Gastrocnemius medialis (tissue), 4 donors: ENCODE data around the gene PGP. TPM values are rescaled to one million over a fixed set of nuclear protein-coding genes. Genes with fewer than 3 reads are reported as not detected.

Experiments
- ATAC-seq, 2 donors: fragments of 150-250 bp; one replicate each; pipeline ENCODE4 v1.9.1; 2016
- DNase-seq, 2 donors: peaks; one replicate each; pipeline ENCODE4 v3.0.0-alpha.2; 2019
- H3K27ac ChIP-seq, 4 donors: fragments of 200-600 bp; sonication (generic); 1 replicate in 1 of 4; 2 replicates in 3 of 4; pipeline ENCODE4 v1.5.1; 2016 to 2018; ENCODE audit warnings: mild to moderate bottlenecking in 2 of 4, moderate library complexity in 1 of 4
- H3K27me3 ChIP-seq, 3 donors: fragments of 200-600 bp; sonication (generic) in 2 of 3; 1 replicate in 1 of 3; 2 replicates in 2 of 3; pipeline versions ENCODE4 v1.5.1 to v1.6.0; 2016 to 2019; ENCODE audit warnings: mild to moderate bottlenecking in 1 of 3, moderate library complexity in 1 of 3
- H3K36me3 ChIP-seq, 2 donors: fragments of 200-600 bp; sonication (generic) in 1 of 2; one replicate each; pipeline ENCODE4 v1.5.1; 2017 to 2018
- H3K4me1 ChIP-seq, 2 donors: fragments of 200-600 bp; sonication (generic) in 1 of 2; one replicate each; pipeline ENCODE4 v1.5.1; 2016 to 2017; ENCODE audit warnings: mild to moderate bottlenecking in 2 of 2
- H3K4me3 ChIP-seq, 4 donors: fragments of 200-600 bp; sonication (generic) in 3 of 4; 1 replicate in 1 of 4; 2 replicates in 3 of 4; pipeline ENCODE4 v1.5.1; 2016 to 2019; ENCODE audit warnings: mild to moderate bottlenecking in 2 of 4
- H3K9me3 ChIP-seq, 3 donors: fragments of 200-600 bp; sonication (generic) in 2 of 3; 1 replicate in 1 of 3; 2 replicates in 2 of 3; pipeline ENCODE4 v1.5.1; 2016 to 2019
- CTCF ChIP-seq, 5 experiments: fragments of 450-650 bp in 3 of 5; fragments of 200-600 bp in 2 of 5; sonication (generic) in 2 of 5; IDR thresholded peaks in 4 of 5; conservative IDR thresholded peaks in 1 of 5; 1 replicate in 4 of 5; 2 replicates in 1 of 5; pipeline ENCODE4 v1.5.1; 2016 to 2019; ENCODE audit warnings: antibody characterized with exemption in 5 of 5, mild to moderate bottlenecking in 3 of 5, moderate library complexity in 3 of 5
- POLR2A ChIP-seq, 2 donors: fragments of 450-650 bp; IDR thresholded peaks; one replicate each; pipeline ENCODE4 v1.6.1; 2017; ENCODE audit warnings: antibody characterized with exemption in 2 of 2, mild to moderate bottlenecking in 2 of 2, moderate library complexity in 2 of 2
- in situ Hi-C, 4 donors: fragments of 200-750 bp; cut with MboI; loops; one replicate each; pipeline versions ENCODE4 v1.15.0 to v1.8.0; 2017; ENCODE audit warnings: low sequenced_read_pairs in 4 of 4
- intact Hi-C: fragments of 100-400 bp; cut with DNase I; formaldehyde crosslinking; loops from one replicate; pipeline ENCODE4 v1.15.1; 2023; ENCODE audit warnings: low total_unique reads
- total RNA-seq, 4 donors: library from RNA; depleted of rRNA; stranded (reverse); fragments of >200 nt; gene quantifications; one replicate each; pipeline versions ENCODE4 v1.1.0 to v1.2.3, GENCODE V29; 2016

Gene PGP
- total RNA-seq, 4 donors from 2014 or later = 19.6 to 43.1 (median 25.6) TPM

- H3K27me3 ChIP-seq = peaks cover 27 to 36% (median 33%) of the 10 kb centered on the region in 3 donors
- H3K4me3 ChIP-seq = no peak overlapping the region
- H3K36me3 ChIP-seq = no peaks in the 10 kb centered on the region
- intact Hi-C loops (loop anchor here (5.0 kb wide), 1 partner anchor 305 kb away; no protein-coding TSS in a partner anchor), in situ Hi-C loops (no loop called here)
- H3K9me3 ChIP-seq = no peaks in the 10 kb centered on the region
- TF ChIP-seq CTCF (IDR thresholded peaks at IDR 0.05 in 4 of 5, conservative IDR thresholded peaks at IDR 0.05 in 1 of 5) (no peak), POLR2A (IDR thresholded peaks at IDR 0.05) (no peak)
- ATAC-seq (no peak), DNase-seq (no peak)
- peaks cover 7 to 10% of the 10 kb centered on the region in 2 donors for H3K4me1 ChIP-seq
- no peak overlapping the region for H3K27ac ChIP-seq
Observed at GRCh38 chr16:2196981-2197511, 17.6 kb downstream of the PGP start.

- TF ChIP-seq CTCF (IDR thresholded peaks at IDR 0.05 in 4 of 5, conservative IDR thresholded peaks at IDR 0.05 in 1 of 5) = no peak
- no peak for TF ChIP-seq POLR2A (IDR thresholded peaks at IDR 0.05)
- Histone ChIP-seq H3K36me3 (no peaks in the 10 kb centered on the region), H3K4me1 (peaks cover 7 to 10% of the 10 kb centered on the region in 2 donors), H3K4me3 (peak within 1 kb of the TSS in 3 of 4 donors; percentile 34 to 38 (median 35)), H3K27ac (no peak within 1 kb of the TSS), H3K9me3 (no peaks in the 10 kb centered on the region), H3K27me3 (peaks cover 27 to 36% (median 33%) of the 10 kb centered on the region in 3 donors)
- intact Hi-C loops (loop anchor here (5.0 kb wide), 1 partner anchor 306 kb away; no protein-coding TSS in a partner anchor), in situ Hi-C loops (no loop called here)
- DNase-seq (no peak), ATAC-seq (peak in 1 of 2 donors; percentile 21)
Observed at GRCh38 chr16:2196162-2196980, 18.3 kb downstream of the PGP start, which contains the start of gene CASKIN1. CASKIN1 (minus strand) TSS chr16:2196605; CDS start chr16:2196432, 173 bp downstream.

GRCh38 chr16:2195322-2196161 is 19.1 kb downstream of the PGP start:
- ATAC-seq (peak in 1 of 2 donors; percentile 19), DNase-seq (no peak)
- Histone ChIP-seq H3K9me3 (no peaks in the 10 kb centered on the region), H3K36me3 (no peaks in the 10 kb centered on the region), H3K27me3 (peaks cover 27 to 36% (median 33%) of the 10 kb centered on the region in 3 donors), H3K4me3 (peak overlapping the region in 3 of 4 donors; percentile 34 to 38 (median 35)), H3K27ac (no peak overlapping the region), H3K4me1 (peaks cover 7 to 10% of the 10 kb centered on the region in 2 donors)
- TF ChIP-seq POLR2A (IDR thresholded peaks at IDR 0.05) = no peak
- TF ChIP-seq CTCF (IDR thresholded peaks at IDR 0.05 in 4 of 5, conservative IDR thresholded peaks at IDR 0.05 in 1 of 5) = no peak
- intact Hi-C loops = loop anchor here (1.0 to 5.0 kb wide), 2 partner anchors 56 to 307 kb away; partner anchors contain the start of gene ECI1
- in situ Hi-C loops = no loop called here

GRCh38 chr16:2194852-2195321 is 19.8 kb downstream of the PGP start:
- ATAC-seq = peak; percentile 80 to 88
- intact Hi-C loops (loop anchor here (1.0 to 5.0 kb wide), 2 partner anchors 56 to 307 kb away; partner anchors contain the start of gene ECI1), in situ Hi-C loops (no loop called here)
- Histone ChIP-seq H3K36me3 (no peaks in the 10 kb centered on the region), H3K4me3 (no peak overlapping the region), H3K27me3 (peaks cover 27 to 36% (median 33%) of the 10 kb centered on the region in 3 donors), H3K9me3 (no peaks in the 10 kb centered on the region), H3K4me1 (peaks cover 7 to 10% of the 10 kb centered on the region in 2 donors), H3K27ac (no peak overlapping the region)
- DNase-seq = peak; percentile 29 to 49
- TF ChIP-seq CTCF (IDR thresholded peaks at IDR 0.05 in 4 of 5, conservative IDR thresholded peaks at IDR 0.05 in 1 of 5) (peak in 4 of 5 experiments; percentile 51 to 66 (median 58)), POLR2A (IDR thresholded peaks at IDR 0.05) (no peak)
